ENCODE measurements around the gene RAMP1. TPM values are rescaled to one million over a fixed set of nuclear protein-coding genes. Genes with fewer than 3 reads are reported as not detected.

Gene RAMP1
- total RNA-seq, 1 donor from 2014 or later: 2.2 TPM

DNA sequence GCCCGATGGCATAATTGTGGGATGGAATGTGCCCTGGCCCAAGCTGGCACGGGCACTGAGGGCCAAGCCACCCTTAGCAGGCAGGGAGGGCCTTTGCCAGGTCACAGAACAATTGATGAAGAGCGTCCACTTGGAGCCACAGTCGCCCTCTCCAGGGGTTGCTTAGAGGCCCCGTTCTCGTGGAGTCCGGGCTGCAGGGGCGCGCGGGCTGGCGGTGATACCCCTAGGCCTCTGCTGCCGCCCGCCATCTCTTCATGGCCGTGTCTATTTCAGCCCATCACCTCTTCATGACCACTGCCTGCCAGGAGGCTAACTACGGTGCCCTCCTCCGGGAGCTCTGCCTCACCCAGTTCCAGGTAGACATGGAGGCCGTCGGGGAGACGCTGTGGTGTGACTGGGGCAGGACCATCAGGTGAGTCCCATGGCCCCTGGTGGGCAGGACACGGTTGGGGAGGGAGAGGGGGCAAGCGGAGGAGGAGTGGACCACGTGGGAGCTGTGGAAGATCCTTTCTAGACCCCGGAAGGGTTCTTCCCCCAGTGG, 17.6 kb downstream of the RAMP1 start:
- ATAC-seq: no peak

DNA sequence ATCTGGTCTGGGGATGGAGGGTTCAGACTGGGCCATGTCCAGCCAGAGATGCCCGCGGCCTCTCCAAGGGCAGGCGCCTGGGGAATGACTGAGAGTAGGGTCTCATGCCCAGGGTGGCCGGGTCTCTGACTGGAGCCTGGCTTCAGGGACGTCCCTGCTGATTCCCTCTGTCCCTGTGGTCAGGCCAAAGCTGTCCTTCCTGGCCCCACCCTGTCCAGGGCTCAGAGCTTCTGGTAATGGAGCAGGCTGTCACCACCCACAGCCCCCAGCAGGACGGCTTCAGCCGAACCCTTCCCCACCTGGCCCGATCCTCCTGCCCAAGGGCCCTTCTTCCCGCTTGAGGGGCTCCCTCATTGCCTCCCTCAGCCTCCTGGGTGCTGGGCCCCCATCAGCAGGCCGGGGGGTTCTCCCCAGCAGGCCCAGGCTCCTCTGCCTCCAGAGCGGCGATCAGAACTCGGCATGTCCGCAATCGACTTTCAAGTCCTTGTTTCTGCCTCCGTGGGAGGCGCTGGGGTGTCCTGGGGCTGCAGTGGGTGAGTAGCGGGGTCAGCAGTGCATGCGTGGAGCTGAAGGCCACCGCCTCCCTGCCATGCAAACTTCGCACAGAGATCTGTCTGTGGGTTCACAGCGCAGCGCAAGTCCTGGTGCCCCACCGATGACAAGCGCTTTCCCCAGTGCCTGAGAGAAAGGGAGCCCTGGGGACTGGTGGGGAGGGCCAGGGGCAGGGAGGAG, 18.3 kb downstream of the RAMP1 start:
- no peak for ATAC-seq

- no peak for ATAC-seq
Observed at GRCh38 chr2:237878321-237879057, 19.1 kb downstream of the RAMP1 start.

DNA sequence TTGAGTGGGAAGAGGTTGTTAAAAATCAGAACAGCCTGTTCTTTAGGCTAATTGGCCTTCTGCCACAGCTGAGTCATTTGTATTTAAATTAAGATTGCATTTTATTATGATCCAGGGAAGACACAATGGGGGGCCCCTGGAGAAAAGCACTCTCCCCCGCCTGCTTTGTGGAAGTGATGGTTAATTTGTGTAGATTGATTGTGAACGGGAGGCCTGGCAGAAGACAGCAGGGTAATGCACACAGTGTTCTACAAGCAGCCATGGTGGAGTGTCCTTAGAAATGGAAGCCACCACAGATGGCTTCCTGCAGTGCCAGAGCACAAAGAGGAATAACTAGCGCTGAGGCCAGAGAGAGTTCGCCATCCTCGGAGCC, 19.6 kb downstream of the RAMP1 start:
- ATAC-seq: no peak

- no peak for ATAC-seq
Observed at GRCh38 chr2:237879991-237880560, 20.7 kb downstream of the RAMP1 start.

GRCh38 chr2:237882510-237883481, 23.4 kb downstream of the RAMP1 start:
- no peak for ATAC-seq

GRCh38 chr2:237883951-237884446, 24.6 kb downstream of the RAMP1 start:
- ATAC-seq: no peak

- ATAC-seq: no peak
Observed at GRCh38 chr2:237884681-237885080, 25.3 kb downstream of the RAMP1 start.

DNA sequence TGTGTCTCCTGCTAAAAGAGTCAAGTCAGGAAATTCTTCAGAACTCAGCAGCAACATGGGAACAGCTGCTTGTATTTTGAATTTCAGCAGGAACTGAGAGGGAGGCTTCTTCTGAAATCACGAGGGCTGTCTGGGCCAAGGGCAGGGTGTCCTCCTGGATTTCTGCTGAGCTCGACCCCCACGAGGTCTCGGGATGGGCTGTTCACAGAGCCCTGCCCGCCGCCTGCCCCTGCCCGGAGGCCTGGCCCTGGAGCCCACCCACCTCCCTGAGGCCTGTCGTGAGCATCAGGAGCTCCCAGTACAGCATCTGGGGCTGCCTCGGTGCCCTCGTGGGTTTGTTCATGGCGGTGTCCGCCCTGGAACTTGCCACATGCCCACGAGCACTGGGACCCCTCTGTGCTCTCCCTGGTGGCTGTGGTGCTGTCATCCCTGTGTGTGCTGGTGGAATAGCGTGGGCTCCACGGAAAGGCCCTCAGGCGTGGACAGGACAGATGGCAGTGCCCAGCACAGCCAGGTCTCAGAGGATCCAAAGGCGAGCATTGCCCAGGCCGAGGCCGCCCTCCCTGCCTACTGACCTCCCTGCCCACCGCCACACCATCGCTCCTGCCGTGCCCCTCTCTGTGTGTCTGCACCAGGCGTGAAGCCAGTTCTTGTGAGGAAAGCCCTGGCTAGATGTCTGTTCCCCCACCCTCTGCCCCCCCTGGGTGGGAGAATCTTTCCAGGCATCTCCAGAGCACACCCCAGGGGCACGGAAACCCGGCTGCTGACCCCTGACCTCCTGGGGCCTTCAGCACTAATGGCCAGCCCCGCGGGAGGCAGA, 25.9 kb downstream of the RAMP1 start:
- ATAC-seq: no peak

GRCh38 chr2:237885931-237886684, 26.7 kb downstream of the RAMP1 start:
- no peak for ATAC-seq

DNA sequence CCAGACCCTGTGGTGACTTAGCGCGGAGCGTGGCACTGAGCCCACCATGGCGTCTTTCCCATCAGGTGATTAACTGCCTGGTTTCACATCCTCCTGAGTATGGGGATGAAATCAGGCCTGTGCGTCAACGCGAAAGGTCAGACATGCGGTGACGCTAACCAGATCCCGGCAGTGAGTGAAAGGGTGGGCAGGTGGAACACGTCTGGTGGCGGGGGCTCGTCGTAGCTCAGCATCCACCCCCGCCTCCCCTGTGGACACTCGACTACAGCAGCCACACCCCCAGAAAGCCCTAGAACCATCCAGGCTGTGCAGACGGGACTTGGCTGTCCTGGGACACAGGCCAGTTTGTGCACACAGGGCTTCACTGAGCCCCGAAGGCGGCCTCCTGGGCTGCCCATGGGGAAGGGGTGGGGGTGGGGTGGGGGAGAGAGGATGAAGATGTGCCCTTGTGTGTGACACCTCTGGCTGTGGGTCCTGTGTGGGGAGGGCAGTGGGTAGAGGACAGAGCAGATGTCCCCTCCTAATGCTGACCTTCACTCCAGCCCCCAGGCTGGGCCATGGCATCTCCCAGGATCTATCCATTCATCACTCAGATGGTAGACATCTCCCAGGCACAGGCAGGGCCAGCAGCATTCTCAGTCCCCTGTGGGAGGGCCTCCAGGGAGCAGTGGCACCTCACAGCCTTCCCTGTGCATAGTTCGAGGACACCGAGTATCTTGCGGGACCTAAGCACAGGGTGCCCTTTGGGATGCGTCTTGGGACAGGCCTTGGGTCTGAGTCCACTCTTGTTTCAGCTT, 27.5 kb downstream of the RAMP1 start:
- peak; percentile 27 for ATAC-seq

DNA sequence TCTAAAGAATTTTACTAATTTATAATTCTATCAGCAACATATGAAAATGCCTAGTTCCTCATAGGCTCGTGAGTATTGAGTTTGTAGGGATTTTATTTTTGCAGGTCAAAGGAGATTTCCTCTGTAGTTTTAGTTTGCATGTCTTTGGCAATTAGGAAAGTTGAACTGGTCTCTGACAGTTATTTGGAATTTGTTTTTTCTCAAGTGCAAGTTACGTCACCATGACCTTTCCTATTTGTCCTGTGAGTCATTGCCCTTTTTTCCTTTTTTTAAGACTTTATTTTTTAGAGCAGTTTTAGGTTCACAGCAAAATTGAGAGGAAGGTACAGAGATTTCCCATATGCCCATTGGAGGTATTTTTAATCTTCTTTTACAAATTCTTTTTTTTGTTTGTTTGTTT, 29.0 kb downstream of the RAMP1 start:
- ATAC-seq: no peak

- no peak for ATAC-seq
Observed at GRCh38 chr2:237889016-237889415, 29.6 kb downstream of the RAMP1 start.

DNA sequence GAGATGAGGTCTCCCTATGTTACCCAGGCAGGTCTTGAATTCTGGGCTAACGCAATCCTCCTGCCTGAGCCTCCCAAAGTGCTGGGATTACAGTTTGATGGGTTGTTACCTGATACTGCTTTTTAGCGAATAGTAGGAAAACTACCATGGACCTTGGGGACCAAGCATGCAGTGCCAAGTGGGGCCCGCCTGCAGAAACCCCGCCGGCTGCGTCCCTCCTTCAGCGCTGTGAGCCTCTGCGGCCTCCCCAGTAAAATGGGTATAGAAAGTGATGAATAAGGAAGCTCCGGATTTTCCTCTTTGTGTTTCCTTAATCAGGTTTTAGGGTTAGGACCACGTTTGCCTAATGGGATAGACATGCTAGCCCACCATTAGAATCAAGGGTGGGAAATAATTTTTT, 30.4 kb downstream of the RAMP1 start:
- no peak for ATAC-seq

DNA sequence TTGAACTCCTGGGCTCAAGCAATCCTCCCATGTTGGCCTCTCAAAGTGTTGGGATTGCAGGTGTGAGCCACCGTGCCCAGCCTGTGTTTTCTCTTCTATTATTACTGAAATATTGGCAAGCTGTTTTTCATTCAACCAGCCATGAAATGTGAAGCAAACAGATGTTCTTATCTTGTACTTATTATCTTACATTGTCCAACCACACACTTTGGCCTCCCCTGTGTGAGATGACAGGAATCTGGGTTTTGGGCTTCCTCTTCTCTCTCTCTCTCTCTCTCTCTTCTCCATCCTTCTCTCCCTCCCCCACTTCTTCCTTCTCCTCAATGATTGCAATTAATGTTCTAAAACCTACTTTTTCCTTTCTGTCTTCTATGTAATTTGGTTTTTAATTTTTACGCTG, 33.1 kb downstream of the RAMP1 start:
- no peak for ATAC-seq

DNA sequence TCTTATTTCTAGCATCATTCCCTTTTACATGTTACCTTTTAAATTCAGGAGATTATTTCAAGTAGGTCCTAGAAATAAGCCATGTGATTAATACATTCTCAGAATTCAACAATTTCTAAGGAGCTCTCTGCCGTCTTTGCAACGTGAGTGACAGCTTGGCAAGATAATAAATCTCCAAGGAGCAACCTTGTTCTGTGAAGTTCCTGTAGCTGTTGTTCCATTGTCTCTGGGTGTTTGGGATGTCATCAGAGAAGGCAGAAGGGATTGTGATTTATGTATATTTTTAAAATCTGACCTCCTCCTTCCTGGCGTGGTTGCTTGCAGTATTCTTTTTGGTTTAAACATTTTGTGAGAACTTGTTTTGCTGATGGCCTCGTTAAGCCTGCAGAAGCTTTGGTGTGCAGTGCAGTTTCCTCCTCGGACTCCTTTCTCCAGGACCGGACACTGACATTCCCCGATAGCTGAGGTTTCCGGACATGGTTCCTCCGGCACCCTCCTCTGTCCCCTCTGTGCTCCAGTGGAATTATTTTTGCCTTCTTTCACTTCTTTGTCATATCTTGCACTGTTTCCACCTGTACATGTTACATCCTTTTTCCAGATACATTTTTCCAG, 33.7 kb downstream of the RAMP1 start:
- no peak for ATAC-seq

DNA sequence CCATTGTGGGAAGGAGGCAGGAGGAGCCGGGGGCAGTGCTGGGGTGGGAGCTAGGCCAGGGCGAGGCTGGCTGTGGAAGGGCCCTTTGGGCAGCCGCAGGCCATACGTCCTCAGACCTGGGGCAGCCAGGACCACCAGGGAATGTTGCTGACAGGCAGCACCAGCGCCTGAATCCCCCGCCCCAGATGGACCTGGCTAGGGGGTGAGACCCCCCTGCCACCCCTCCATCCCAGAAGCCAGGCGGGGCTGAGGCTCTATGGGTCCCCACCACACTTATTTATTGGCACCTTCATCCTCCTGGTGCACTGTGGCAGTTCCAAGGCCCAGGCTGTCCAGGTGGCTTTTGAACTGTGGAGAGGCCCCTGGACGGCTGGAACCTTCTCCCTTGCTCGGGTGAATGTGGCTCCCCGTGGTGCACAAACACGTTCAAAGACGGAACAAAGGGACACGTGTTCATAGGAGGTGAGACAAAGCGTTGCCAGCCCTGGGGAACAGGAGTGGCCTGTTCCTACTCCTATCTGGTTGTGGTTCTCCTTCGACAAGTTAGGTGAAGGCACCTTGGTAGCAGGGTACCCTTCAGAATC, 35.1 kb downstream of the RAMP1 start:
- no peak for ATAC-seq

DNA sequence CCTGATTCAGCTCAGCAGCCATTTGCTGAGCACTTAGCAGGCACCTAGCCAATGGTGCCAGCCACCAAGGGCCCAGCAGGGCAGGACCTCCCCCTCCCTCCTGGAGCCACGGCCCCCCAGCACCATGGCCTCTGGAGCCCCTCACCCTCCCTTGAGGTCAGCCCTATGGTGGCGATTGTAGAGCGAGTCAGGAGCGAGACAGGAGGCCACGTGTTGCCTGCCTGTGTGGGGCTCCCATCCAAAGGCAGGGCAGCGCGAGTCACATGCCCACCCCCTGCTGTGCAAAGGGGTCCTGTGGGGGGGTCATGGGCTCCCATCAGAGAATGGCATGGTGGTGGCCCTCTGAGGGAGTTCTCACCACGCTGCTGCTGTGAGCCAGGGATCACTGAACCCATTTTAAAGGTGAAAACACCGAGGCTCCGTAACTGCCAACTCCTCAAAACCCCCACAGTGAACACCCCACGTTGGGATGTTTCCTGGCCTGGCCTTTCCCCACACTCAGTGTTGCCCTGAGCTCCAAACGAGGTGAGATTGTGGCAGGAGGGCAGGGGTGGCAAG, 35.6 kb downstream of the RAMP1 start:
- no peak for ATAC-seq
